ENCODE measurements around the gene EHD3. TPM values are rescaled to one million over a fixed set of nuclear protein-coding genes. Genes with fewer than 3 reads are reported as not detected.

The EHD3 gene
- total and polyA plus RNA-seq, 4 donors: 7.2 to 20.2 (median 13.2) TPM

DNA sequence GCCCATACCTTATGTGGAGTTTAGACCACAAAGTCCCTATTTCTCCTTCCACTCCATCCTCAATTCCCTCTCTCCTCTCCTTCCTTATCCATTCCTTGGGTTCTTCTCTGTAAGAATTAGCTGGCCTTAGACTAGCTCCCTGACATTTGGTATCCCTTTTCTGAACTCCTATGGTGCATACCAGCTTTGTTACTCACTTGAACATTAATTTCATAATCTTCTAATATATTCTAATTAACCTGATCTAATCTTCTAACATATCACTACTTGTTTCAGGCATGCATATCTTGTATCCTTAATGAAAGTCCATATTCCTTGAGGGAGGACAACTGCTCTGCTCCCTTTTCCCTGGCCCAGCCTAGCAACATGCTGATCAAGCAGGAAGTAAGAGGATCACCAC lies 66.4 kb downstream of the EHD3 start:
- H3K9me3 ChIP-seq (ENCODE audit: control insufficient read depth in 4 of 4, low read length in 3 of 4): no peaks in the 10 kb centered on the region
- no peak overlapping the region for H3K9ac ChIP-seq (ENCODE audit: low read depth in 1 of 2, low read length in 2 of 2)
- H3K4me3 ChIP-seq (ENCODE audit: low read depth in 1 of 3, low read length in 3 of 3): no peak overlapping the region
- no peaks in the 10 kb centered on the region for H3K36me3 ChIP-seq (ENCODE audit: control insufficient read depth in 4 of 4, insufficient read depth in 3 of 4, low read depth in 1 of 4, low read length in 3 of 4)
- no peaks in the 10 kb centered on the region for H3K27me3 ChIP-seq (ENCODE audit: control insufficient read depth in 4 of 4, insufficient read depth in 4 of 4, low read length in 3 of 4)
- no peaks in the 10 kb centered on the region for H3K4me1 ChIP-seq (ENCODE audit: control insufficient read depth in 4 of 4, insufficient read depth in 4 of 4, low read length in 3 of 4)
- TF ChIP-seq TAF1 (conservative IDR thresholded peaks at IDR 0.05) (no peak), SP1 (IDR thresholded peaks at IDR 0.05) (no peak), HNF4A (conservative IDR thresholded peaks at IDR 0.05) (no peak), NR2F2 (IDR thresholded peaks at IDR 0.05) (no peak), RXRA (IDR thresholded peaks at IDR 0.05) (no peak), RAD21 (IDR thresholded peaks at IDR 0.05) (no peak)
- TF ChIP-seq, protein P1, sequence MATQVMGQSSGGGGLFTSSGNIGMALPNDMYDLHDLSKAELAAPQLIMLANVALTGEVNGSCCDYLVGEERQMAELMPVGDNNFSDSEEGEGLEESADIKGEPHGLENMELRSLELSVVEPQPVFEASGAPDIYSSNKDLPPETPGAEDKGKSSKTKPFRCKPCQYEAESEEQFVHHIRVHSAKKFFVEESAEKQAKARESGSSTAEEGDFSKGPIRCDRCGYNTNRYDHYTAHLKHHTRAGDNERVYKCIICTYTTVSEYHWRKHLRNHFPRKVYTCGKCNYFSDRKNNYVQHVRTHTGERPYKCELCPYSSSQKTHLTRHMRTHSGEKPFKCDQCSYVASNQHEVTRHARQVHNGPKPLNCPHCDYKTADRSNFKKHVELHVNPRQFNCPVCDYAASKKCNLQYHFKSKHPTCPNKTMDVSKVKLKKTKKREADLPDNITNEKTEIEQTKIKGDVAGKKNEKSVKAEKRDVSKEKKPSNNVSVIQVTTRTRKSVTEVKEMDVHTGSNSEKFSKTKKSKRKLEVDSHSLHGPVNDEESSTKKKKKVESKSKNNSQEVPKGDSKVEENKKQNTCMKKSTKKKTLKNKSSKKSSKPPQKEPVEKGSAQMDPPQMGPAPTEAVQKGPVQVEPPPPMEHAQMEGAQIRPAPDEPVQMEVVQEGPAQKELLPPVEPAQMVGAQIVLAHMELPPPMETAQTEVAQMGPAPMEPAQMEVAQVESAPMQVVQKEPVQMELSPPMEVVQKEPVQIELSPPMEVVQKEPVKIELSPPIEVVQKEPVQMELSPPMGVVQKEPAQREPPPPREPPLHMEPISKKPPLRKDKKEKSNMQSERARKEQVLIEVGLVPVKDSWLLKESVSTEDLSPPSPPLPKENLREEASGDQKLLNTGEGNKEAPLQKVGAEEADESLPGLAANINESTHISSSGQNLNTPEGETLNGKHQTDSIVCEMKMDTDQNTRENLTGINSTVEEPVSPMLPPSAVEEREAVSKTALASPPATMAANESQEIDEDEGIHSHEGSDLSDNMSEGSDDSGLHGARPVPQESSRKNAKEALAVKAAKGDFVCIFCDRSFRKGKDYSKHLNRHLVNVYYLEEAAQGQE (IDR thresholded peaks at IDR 0.05): no peak
- DNase-seq (ENCODE audit: low spot score): no peak
- no peak overlapping the region for H3K27ac ChIP-seq (ENCODE audit: low read depth in 1 of 2, low read length in 2 of 2)

DNA sequence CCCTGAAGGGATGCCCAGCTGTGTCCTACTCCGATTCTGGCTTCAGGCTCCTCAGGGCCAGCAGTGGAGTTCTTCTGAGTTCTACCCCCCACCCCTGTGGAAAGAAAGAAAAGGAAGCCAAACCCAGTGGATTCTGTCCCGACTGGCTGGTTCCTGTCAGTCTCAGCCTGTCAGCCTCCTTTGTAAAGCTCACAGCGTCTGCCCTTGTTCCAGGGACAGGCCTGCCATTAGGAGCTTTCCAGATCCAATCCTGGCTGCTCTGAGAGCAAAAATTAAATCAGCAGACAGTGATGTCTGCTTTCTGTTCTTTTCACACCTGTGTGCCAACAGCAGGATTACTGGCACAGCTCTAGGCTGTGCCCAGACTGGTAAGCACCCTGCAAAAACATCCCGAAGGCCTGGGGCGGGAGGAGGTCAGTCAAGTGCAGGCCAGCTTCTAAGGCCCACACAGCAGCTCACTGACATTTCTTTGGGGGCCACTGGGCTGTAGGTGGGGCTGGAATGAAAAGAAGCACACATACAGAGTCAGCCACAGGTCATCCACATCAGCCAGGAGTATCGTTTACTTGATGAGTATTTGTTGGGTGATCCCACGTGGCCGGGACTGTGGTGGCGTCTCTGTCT lies 69.1 kb downstream of the EHD3 start:
- H3K27me3 ChIP-seq (ENCODE audit: control insufficient read depth in 4 of 4, insufficient read depth in 4 of 4, low read length in 3 of 4): no peaks in the 10 kb centered on the region
- H3K9me3 ChIP-seq (ENCODE audit: control insufficient read depth in 4 of 4, low read length in 3 of 4): no peaks in the 10 kb centered on the region
- 87% methylated on average over 9 of the region's 9 CpGs for WGBS
- TF ChIP-seq GABPA (IDR thresholded peaks at IDR 0.05 in 1 of 2, conservative IDR thresholded peaks at IDR 0.05 in 1 of 2): no peak
- no peak for TF ChIP-seq JUND (IDR thresholded peaks at IDR 0.05)
- TF ChIP-seq, protein P1 (IDR thresholded peaks at IDR 0.05): no peak
- TF ChIP-seq, protein P2, sequence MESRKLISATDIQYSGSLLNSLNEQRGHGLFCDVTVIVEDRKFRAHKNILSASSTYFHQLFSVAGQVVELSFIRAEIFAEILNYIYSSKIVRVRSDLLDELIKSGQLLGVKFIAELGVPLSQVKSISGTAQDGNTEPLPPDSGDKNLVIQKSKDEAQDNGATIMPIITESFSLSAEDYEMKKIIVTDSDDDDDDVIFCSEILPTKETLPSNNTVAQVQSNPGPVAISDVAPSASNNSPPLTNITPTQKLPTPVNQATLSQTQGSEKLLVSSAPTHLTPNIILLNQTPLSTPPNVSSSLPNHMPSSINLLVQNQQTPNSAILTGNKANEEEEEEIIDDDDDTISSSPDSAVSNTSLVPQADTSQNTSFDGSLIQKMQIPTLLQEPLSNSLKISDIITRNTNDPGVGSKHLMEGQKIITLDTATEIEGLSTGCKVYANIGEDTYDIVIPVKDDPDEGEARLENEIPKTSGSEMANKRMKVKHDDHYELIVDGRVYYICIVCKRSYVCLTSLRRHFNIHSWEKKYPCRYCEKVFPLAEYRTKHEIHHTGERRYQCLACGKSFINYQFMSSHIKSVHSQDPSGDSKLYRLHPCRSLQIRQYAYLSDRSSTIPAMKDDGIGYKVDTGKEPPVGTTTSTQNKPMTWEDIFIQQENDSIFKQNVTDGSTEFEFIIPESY (IDR thresholded peaks at IDR 0.05): no peak
- TF ChIP-seq HNF4A (conservative IDR thresholded peaks at IDR 0.05): no peak
- no peak for TF ChIP-seq NR2F2 (IDR thresholded peaks at IDR 0.05)
- no peak for TF ChIP-seq TAF1 (conservative IDR thresholded peaks at IDR 0.05)
- TF ChIP-seq YY1 (IDR thresholded peaks at IDR 0.05): no peak
- TF ChIP-seq SP1 (IDR thresholded peaks at IDR 0.05): no peak
- no peak for TF ChIP-seq FOXA1 (IDR thresholded peaks at IDR 0.05)
- no peak for TF ChIP-seq FOXA2 (IDR thresholded peaks at IDR 0.05)
- TF ChIP-seq, protein P3, sequence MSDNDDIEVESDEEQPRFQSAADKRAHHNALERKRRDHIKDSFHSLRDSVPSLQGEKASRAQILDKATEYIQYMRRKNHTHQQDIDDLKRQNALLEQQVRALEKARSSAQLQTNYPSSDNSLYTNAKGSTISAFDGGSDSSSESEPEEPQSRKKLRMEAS (IDR thresholded peaks at IDR 0.05): no peak
- no peaks in the 10 kb centered on the region for H3K4me1 ChIP-seq (ENCODE audit: control insufficient read depth in 4 of 4, insufficient read depth in 4 of 4, low read length in 3 of 4)
- H3K27ac ChIP-seq (ENCODE audit: low read depth in 1 of 2, low read length in 2 of 2): no peak overlapping the region
- no peak for DNase-seq (ENCODE audit: low spot score)
- no peak overlapping the region for H3K9ac ChIP-seq (ENCODE audit: low read depth in 1 of 2, low read length in 2 of 2)
- H3K36me3 ChIP-seq (ENCODE audit: control insufficient read depth in 4 of 4, insufficient read depth in 3 of 4, low read depth in 1 of 4, low read length in 3 of 4): no peaks in the 10 kb centered on the region
- H3K4me3 ChIP-seq (ENCODE audit: low read depth in 1 of 3, low read length in 3 of 3): no peak overlapping the region
